Uterus (tissue), 2 donors: ENCODE data around the gene FBXL13.

ENCODE experiments used
- CTCF ChIP-seq, 4 experiments: fragments of 200-600 bp in 2 of 4; fragments of 450-650 bp in 2 of 4; sonication (generic) in 2 of 4; IDR thresholded peaks; one replicate each; pipeline ENCODE4 v1.5.1; 2016 to 2019; ENCODE audit warnings: antibody characterized with exemption in 4 of 4, mild to moderate bottlenecking in 2 of 4, moderate library complexity in 1 of 4
- POLR2A ChIP-seq, 2 donors: fragments of 450-650 bp; IDR thresholded peaks; one replicate each; pipeline ENCODE4 v1.6.1; 2016; ENCODE audit warnings: antibody characterized with exemption in 2 of 2, mild to moderate bottlenecking in 1 of 2, moderate library complexity in 1 of 2

- TF ChIP-seq POLR2A (IDR thresholded peaks at IDR 0.05): no peak
- no peak for TF ChIP-seq CTCF (IDR thresholded peaks at IDR 0.05)
These were observed 183.5 kb downstream of the FBXL13 start for GRCh38 chr7:102890971-102891692.
